PFSK-1 (cell line): Measurements from ENCODE around the gene ANKMY1.
A peak's percentile ranks its signal among the peaks of the same experiment; 100 is the strongest.

ENCODE experiments used
- FOXP2 ChIP-seq: optimal IDR thresholded peaks from 2 replicates; pipeline ENCODE3; 2011; ENCODE audit warnings: borderline replicate concordance, control low read depth, inconsistent platforms; ENCODE audit not compliant: insufficient read depth; ENCODE audit errors: extremely low read length, extremely low read depth
- POLR2AphosphoS5 ChIP-seq: IDR thresholded peaks from 2 replicates; pipeline ENCODE4 v1.6.1; 2012; ENCODE audit warnings: low read depth, mild to moderate bottlenecking, control low read depth, low read length, moderate library complexity
- SIN3A ChIP-seq: IDR thresholded peaks from 2 replicates; pipeline ENCODE4 v1.6.1; 2012; ENCODE audit warnings: mild to moderate bottlenecking, low read length, moderate library complexity, borderline replicate concordance; ENCODE audit not compliant: insufficient read depth
- TAF1 ChIP-seq: IDR thresholded peaks from 2 replicates; pipeline ENCODE4 v1.6.1; 2012; ENCODE audit warnings: low read length, control low read depth, borderline replicate concordance; ENCODE audit not compliant: insufficient read depth
- TF ChIP-seq, protein P1 (sequence below), 2 experiments: IDR thresholded peaks; 2 replicates each; pipeline versions ENCODE4 v1.6.1 to v1.8.0; 2011 to 2012; ENCODE audit warnings: low read depth in 2 of 2, low read length in 2 of 2, control low read depth in 1 of 2, inconsistent platforms in 1 of 2, mild to moderate bottlenecking in 1 of 2, moderate library complexity in 1 of 2; ENCODE audit not compliant: insufficient read depth in 1 of 2

The ANKMY1 gene

DNA sequence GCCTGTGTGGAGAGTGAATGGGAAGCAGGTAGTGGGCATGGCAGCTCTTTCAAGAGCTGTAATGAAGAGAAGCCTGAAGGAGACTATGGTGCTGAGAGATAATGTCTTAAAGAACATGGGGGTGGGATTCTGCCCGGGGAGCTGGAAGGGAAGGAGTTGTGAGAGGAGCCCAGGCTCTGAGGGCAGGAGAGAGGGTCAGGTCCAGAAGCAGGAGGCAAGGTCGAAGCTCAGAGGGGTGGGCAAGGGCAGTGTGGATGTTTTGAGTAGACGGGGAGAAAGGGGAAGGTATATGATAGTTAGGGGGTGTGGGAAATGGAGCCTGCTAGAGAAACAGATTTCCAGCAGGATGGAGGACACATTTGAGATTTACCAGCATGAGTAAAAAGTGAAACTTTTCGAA lies 30.9 kb upstream of the ANKMY1 start:
- TF ChIP-seq, protein P1, sequence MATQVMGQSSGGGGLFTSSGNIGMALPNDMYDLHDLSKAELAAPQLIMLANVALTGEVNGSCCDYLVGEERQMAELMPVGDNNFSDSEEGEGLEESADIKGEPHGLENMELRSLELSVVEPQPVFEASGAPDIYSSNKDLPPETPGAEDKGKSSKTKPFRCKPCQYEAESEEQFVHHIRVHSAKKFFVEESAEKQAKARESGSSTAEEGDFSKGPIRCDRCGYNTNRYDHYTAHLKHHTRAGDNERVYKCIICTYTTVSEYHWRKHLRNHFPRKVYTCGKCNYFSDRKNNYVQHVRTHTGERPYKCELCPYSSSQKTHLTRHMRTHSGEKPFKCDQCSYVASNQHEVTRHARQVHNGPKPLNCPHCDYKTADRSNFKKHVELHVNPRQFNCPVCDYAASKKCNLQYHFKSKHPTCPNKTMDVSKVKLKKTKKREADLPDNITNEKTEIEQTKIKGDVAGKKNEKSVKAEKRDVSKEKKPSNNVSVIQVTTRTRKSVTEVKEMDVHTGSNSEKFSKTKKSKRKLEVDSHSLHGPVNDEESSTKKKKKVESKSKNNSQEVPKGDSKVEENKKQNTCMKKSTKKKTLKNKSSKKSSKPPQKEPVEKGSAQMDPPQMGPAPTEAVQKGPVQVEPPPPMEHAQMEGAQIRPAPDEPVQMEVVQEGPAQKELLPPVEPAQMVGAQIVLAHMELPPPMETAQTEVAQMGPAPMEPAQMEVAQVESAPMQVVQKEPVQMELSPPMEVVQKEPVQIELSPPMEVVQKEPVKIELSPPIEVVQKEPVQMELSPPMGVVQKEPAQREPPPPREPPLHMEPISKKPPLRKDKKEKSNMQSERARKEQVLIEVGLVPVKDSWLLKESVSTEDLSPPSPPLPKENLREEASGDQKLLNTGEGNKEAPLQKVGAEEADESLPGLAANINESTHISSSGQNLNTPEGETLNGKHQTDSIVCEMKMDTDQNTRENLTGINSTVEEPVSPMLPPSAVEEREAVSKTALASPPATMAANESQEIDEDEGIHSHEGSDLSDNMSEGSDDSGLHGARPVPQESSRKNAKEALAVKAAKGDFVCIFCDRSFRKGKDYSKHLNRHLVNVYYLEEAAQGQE (IDR thresholded peaks at IDR 0.05; ENCODE audit: insufficient read depth in 1 of 2, low read depth in 2 of 2, low read length in 2 of 2), result no peak
- TF ChIP-seq SIN3A (no peak), FOXP2 (no peak), TAF1 (no peak), POLR2AphosphoS5 (no peak)

DNA sequence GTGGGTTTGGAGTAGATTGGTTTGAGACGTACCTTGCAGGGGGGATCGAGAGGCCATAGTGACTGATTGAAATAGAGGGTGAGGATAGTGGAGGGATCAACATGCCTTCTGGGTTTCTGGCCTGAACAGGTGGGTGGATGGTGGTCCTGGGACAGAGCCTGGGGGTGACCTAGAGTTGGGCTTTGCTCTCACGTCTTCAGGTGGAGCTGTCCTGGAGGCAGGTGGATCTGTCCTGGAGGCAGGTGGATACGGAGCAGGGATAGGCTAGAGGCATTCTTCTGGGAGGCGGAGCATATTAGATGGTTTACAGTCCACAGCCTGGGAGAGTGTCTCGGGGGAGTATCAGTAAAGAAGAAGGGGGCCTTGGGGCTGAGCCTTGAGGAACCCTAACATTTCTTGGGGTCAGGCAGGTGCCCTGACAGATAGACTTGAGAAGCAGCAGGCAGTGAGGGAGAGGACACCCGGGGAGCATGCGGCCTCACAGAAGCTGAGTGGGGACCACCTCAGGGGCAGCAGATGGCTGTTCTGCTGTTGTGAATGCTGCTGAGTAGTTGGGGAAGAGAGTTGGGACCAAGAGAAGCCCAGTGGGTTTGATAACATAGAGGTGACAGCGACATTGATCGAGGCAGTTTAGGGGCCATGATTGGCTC lies 30.3 kb upstream of the ANKMY1 start:
- TF ChIP-seq TAF1, result no peak

DNA sequence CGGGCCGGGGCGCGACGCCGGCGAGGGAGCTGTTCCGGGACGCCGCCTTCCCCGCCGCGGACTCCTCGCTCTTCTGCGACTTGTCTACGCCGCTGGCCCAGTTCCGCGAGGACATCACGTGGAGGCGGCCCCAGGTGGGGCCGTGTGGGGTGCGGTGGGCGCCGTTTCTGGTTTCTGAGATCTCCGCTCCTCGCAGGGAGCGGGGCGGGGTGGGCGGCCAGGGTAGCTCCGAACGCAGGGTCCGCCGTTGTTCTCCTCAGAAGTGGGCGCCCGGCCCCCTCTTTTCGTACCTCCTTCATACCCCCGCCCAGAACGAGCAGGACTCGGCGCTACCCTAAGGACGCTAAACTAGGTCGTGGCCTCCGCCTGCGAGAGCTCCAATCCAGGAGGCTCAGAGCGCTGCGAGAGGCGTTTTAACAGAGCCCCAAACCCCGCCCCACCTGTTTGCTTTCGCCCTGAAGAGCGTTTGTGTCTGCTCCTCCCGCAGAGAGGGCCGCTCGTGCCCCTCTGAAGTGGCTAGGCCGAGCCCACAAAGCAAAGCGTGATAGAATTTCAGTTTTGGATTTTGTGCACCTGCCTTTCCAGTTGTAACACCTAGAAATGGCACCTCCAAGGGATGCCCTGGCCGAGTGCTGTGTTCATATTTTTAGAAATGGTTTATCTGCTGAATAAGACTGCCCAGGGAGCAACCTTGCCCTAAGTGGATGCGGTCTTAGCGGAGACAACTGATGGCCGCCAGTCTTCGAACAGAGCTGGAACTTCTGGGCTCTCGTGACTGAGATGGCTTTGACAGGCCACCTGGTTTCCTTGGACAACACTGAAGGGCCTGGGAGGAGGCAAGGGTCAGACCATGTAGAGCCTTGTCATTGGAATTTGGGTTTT lies 29.4 kb upstream of the ANKMY1 start:
- TF ChIP-seq SIN3A, result no peak
- TF ChIP-seq TAF1, result no peak
- no peak for TF ChIP-seq POLR2AphosphoS5
- TF ChIP-seq FOXP2, result no peak
- TF ChIP-seq, protein P1 (IDR thresholded peaks at IDR 0.05; ENCODE audit: insufficient read depth in 1 of 2, low read depth in 2 of 2, low read length in 2 of 2), result no peak

DNA sequence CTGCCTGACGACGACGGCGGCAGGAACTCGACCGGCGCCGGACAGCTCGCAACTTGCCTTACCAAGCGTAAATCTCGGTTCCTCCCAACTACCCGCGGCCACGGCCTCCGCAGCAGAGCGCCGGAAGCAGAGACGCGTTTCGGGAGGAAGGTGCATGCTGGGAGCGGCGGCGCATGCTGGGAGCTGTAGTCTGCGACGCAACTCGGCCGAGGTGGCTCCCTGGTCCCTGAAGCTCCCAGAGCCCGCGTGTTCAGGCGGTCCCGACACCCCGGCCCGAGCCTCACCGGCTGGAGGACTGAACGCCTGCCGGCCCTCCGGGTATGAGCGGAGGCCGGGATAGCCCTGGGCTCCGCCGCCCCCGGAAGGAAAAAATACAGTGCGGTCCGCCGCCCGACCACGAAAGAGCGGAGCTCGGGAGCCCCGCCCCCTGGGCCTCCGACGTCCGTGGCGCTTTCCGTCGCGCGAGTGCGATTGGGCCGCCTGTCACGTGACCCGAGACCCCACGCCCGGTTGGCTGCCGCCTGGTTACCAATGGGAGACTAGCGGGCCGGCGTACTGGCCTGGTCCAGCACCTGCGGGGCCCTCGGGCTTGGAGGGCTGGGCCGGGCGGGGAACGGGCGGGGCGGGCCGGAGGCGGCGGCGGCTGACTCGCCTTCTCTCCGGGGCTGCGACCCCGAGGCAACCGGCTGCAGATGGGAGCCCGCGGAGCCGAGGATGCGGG lies 28.6 kb upstream of the ANKMY1 start, which contains the start of gene CAPN10:
CAPN10 (plus strand) TSS at position 537 of the 721 bp plus-strand sequence; CDS start at position 715, 178 bp downstream.
- peak; percentile 84 for TF ChIP-seq POLR2AphosphoS5
- no peak for TF ChIP-seq FOXP2
- TF ChIP-seq SIN3A, result no peak
- 0 out of 2 replicates have a peak, but pooled peaks have one; percentile 42 for TF ChIP-seq TAF1
- TF ChIP-seq, protein P1 (IDR thresholded peaks at IDR 0.05; ENCODE audit: insufficient read depth in 1 of 2, low read depth in 2 of 2, low read length in 2 of 2), result peak in 1 of 2 experiments; percentile 34; a peak in 1 of 4 replicates

DNA sequence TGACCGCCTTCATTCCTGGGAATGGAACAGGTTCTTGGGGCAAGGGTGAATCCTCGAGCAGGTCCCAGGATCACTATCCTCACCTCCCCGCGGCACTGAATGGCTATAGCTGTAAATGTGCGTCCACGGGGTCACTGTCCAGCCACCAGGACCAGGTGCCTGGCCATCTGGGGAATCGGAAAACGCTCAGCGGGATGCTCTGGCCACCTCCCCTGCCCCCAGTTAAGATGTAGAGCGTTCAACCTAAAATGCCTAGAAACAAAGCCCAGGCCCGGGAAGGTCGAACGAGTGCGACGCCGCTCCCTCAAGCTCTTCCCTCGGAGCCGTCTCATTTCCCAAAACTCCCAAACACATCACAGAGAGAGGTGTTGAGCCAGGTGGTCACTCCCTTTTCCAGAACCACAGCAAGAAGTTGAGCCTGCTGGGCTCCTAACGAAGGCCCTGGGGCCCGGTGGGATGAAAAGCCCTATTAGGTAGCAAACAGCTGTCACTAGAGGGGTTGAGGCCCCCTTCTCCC lies 28.0 kb upstream of the ANKMY1 start:
- TF ChIP-seq TAF1 (no peak), SIN3A (no peak), POLR2AphosphoS5 (no peak), FOXP2 (no peak)
- TF ChIP-seq, protein P1 (IDR thresholded peaks at IDR 0.05; ENCODE audit: insufficient read depth in 1 of 2, low read depth in 2 of 2, low read length in 2 of 2), result no peak
